Measurements from ENCODE around the gene DCPS.
"Not testable (repeated sequence)": the region's sequence is repeated elsewhere in the genome, so short reads cannot be mapped to it uniquely, and the experiment has no call there.

Gene DCPS

GRCh38 chr11:126346586-126346940, 42.7 kb downstream of the DCPS start:
- Mint-ChIP-seq H3K9me3 (no peaks in the 10 kb centered on the region), H3K27ac (peak overlapping the region; percentile 61), H3K4me3 (no peak overlapping the region), H3K36me3 (ENCODE audit: low read depth) (peaks cover 51% of the 10 kb centered on the region), H3K27me3 (ENCODE audit: low read depth, poor library complexity) (no peaks in the 10 kb centered on the region), H3K4me1 (peaks cover 77% of the 10 kb centered on the region)
- no peak for DNase-seq
- TF ChIP-seq, protein P1, sequence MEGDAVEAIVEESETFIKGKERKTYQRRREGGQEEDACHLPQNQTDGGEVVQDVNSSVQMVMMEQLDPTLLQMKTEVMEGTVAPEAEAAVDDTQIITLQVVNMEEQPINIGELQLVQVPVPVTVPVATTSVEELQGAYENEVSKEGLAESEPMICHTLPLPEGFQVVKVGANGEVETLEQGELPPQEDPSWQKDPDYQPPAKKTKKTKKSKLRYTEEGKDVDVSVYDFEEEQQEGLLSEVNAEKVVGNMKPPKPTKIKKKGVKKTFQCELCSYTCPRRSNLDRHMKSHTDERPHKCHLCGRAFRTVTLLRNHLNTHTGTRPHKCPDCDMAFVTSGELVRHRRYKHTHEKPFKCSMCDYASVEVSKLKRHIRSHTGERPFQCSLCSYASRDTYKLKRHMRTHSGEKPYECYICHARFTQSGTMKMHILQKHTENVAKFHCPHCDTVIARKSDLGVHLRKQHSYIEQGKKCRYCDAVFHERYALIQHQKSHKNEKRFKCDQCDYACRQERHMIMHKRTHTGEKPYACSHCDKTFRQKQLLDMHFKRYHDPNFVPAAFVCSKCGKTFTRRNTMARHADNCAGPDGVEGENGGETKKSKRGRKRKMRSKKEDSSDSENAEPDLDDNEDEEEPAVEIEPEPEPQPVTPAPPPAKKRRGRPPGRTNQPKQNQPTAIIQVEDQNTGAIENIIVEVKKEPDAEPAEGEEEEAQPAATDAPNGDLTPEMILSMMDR (IDR thresholded peaks at IDR 0.05): no peak

- Mint-ChIP-seq H3K36me3 (ENCODE audit: low read depth) (peaks cover 47% of the 10 kb centered on the region), H3K4me1 (peaks cover 73% of the 10 kb centered on the region)
- not testable (repeated sequence) for DNase-seq
These were observed 43.1 kb downstream of the DCPS start for GRCh38 chr11:126346946-126347345.

GRCh38 chr11:126347751-126348668, 44.1 kb downstream of the DCPS start:
- H3K4me3 Mint-ChIP-seq: peak overlapping the region; percentile 31
- no peak for DNase-seq
- H3K36me3 Mint-ChIP-seq (ENCODE audit: low read depth): peaks cover 40% of the 10 kb centered on the region
- no peaks in the 10 kb centered on the region for H3K9me3 Mint-ChIP-seq
- TF ChIP-seq, protein P1 (IDR thresholded peaks at IDR 0.05): no peak
- H3K4me1 Mint-ChIP-seq: peaks cover 75% of the 10 kb centered on the region
- no peaks in the 10 kb centered on the region for H3K27me3 Mint-ChIP-seq (ENCODE audit: low read depth, poor library complexity)
- H3K27ac Mint-ChIP-seq: peak overlapping the region; percentile 95

More at GRCh38 chr11:126346946-126347345, 43.1 kb downstream of the DCPS start:
- not testable (repeated sequence) for H3K9me3 Mint-ChIP-seq; H3K27me3 Mint-ChIP-seq (ENCODE audit: low read depth, poor library complexity); H3K4me3 Mint-ChIP-seq
- peak overlapping the region; percentile 61 for H3K27ac Mint-ChIP-seq

DNA sequence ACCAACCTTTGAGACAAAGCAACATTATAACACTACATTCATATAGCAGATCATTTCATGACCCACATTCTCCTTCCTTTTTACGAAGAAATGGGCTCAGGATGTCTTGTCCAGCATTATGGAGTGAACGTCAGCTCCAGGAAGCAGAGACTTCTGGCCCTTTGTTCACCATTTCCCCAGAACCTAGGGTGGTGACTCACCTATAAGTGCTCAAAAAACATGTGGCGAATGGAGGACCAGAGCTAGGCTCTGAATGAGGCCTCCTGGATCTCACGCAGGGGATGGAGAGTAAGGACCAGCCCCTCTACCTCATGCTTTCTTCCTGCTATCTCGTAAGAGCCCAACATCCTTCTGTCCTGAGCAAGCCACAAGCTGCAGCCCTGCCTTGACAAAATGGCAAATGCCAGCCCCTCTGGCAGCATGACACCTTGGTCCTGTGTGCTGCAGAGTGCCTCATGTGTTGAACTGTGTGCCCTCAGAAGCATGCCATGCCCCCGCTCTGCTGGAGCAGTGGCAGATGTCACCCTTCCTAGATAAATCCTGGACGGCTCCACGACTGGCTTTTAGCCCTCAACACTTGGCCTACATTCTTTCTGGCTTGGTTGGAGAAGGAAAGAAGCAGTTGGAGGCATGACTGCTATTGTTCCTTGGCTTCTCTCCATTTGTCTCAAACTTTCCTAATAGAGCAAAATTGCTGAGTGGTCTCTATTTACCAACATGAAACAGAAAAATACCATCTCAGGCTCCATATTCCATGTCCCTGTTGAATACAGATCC, 45.1 kb downstream of the DCPS start:
- peaks cover 31% of the 10 kb centered on the region for H3K36me3 Mint-ChIP-seq (ENCODE audit: low read depth)
- no peaks in the 10 kb centered on the region for H3K9me3 Mint-ChIP-seq
- TF ChIP-seq, protein P1 (IDR thresholded peaks at IDR 0.05): no peak
- peak overlapping the region; percentile 31 for H3K4me3 Mint-ChIP-seq
- H3K27ac Mint-ChIP-seq: peak overlapping the region; percentile 95
- peaks cover 75% of the 10 kb centered on the region for H3K4me1 Mint-ChIP-seq
- DNase-seq: no peak
- no peaks in the 10 kb centered on the region for H3K27me3 Mint-ChIP-seq (ENCODE audit: low read depth, poor library complexity)

GRCh38 chr11:126350836-126351235, 47.0 kb downstream of the DCPS start:
- H3K27me3 Mint-ChIP-seq (ENCODE audit: low read depth, poor library complexity): no peaks in the 10 kb centered on the region
- no peaks in the 10 kb centered on the region for H3K9me3 Mint-ChIP-seq
- no peak overlapping the region for H3K27ac Mint-ChIP-seq
- H3K4me3 Mint-ChIP-seq: no peak overlapping the region
- no peak for DNase-seq
- TF ChIP-seq, protein P1 (IDR thresholded peaks at IDR 0.05): no peak
- H3K36me3 Mint-ChIP-seq (ENCODE audit: low read depth): peaks cover 25% of the 10 kb centered on the region
- H3K4me1 Mint-ChIP-seq: peaks cover 69% of the 10 kb centered on the region

DNA sequence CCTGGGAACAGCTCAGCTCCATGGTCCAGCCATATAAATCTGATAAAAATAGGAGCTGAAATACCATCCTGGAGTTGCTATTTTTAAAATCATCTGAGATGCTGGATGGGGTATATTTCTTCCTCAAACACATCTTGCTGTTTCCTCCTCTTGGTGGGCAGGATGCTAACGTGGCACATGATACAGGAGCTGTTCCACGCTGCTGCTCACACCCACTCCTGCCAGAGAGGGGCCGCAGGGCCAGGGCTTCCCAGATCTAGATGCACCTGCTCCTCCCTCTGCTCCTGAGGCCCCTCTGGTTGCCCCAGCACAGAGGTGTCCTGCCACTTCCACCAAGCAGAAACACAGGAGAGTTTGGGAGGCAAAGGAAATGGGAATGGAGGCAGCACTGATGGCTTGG, 48.3 kb downstream of the DCPS start:
- Mint-ChIP-seq H3K9me3 (no peaks in the 10 kb centered on the region), H3K4me1 (peaks cover 66% of the 10 kb centered on the region), H3K4me3 (peak overlapping the region; percentile 69), H3K36me3 (ENCODE audit: low read depth) (peaks cover 19% of the 10 kb centered on the region), H3K27ac (peak overlapping the region; percentile 85), H3K27me3 (ENCODE audit: low read depth, poor library complexity) (peaks cover 3% of the 10 kb centered on the region)
- no peak for DNase-seq
- TF ChIP-seq, protein P1 (IDR thresholded peaks at IDR 0.05): no peak
